ENCODE measurements around the gene MSANTD1. TPM values are rescaled to one million over a fixed set of nuclear protein-coding genes. Genes with fewer than 3 reads are reported as not detected.

MSANTD1 gene
- 1.2 TPM for total RNA-seq

DNA sequence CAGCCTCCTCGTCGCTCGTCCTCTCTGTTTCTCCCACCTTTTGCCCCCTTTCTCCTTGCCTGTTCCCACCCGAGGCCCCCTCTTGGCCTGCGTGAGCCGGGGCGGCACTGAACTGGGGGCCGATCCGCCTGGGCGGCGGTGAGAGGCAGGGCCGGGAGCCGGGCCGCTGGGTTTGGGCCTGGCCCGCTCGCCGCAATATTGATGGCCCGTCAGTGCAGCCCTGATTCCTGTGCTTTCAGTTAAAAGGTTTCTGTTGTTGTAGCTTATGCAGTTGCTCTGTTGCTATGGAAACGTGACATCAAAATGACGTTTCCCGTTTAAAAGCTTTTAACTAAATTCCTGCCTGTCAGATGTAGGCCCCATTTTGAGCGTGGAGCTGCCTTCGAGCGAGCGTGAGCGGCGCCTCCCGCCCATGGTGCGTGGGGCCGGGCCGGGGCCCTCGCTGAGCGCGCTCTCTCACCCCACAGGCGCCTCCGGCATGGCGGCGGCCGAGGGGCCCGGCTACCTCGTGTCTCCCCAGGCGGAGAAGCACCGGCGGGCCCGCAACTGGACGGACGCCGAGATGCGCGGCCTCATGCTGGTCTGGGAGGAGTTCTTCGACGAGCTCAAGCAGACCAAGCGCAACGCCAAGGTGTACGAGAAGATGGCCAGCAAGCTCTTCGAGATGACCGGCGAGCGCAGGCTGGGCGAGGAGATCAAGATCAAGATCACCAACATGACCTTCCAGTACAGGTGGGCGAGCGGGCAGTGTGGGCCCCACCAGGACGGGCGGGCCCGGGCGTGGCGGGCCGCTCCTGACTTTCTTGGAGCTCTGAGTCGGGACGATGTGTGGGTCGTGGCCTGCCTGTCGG lies at the start of gene MSANTD1:
MSANTD1 (plus strand) TSS at position 349 of the 851 bp plus-strand sequence; CDS start at position 413, 64 bp downstream.
- DNase-seq (ENCODE audit: low spot score), result no peak

DNA sequence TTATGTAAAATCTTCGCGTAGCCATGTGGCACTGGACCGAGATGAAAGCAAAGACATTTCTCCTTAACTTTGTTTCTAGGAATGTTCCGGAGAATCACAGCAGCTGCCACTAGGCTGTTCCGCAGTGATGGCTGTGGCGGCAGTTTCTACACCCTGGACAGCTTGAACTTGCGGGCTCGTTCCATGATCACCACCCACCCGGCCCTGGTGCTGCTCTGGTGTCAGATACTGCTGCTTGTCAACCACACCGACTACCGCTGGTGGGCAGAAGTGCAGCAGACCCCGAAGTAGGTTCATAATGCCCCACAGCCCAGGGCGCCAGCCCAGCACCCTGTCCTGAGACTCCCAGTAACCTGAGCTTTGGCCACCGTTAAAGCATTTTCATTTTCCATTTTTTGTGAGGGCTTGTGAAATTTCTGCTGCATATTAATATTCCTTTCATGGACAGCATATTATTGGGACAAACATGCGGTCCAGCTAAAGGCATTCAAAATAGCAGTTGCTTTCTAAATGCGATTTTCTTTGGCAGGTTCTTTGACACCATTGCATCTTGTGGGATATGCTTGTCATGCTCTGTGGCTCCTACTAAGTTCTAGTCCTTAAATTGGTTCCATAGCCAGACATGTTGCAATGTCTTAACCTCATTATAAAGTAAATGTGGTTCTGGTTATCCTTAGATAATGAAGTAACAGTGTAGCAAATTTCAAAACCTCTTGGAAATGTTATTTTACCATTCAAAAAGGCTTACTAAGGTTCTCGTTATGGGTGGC lies 49.1 kb upstream of the MSANTD1 start:
- DNase-seq (ENCODE audit: low spot score), result no peak

DNA sequence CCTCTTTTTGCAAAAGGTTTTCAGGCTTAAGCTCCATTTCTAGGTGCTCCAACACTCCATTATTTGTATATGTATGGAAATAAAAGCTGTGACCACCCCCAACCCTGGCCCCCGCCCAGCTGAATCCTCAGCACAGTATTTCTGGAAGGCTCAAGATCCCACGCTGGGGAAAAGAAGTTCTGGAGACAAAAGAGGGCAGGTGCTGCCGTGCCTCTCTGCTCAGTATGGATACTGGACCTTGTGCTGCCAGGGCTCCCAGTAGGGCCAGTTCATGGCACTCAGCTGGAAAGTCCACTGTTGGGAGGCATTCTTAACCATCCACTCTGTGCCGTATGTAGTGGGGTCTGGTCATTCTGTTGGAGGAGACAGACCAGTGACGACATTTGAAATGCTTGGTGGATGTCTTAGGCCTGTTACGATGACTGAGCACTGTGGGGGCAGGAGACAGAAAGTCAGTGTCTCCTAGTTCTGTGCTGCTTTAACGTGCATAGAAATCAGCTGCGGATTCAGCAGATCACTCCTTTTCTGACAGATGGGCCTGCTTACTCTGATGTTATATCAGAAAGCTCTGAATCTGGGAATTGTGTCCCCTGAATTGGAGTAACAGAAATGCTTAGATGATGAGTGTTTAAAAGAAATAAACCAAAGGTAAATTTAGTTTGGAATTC lies 48.4 kb upstream of the MSANTD1 start:
- no peak for DNase-seq (ENCODE audit: low spot score)

DNA sequence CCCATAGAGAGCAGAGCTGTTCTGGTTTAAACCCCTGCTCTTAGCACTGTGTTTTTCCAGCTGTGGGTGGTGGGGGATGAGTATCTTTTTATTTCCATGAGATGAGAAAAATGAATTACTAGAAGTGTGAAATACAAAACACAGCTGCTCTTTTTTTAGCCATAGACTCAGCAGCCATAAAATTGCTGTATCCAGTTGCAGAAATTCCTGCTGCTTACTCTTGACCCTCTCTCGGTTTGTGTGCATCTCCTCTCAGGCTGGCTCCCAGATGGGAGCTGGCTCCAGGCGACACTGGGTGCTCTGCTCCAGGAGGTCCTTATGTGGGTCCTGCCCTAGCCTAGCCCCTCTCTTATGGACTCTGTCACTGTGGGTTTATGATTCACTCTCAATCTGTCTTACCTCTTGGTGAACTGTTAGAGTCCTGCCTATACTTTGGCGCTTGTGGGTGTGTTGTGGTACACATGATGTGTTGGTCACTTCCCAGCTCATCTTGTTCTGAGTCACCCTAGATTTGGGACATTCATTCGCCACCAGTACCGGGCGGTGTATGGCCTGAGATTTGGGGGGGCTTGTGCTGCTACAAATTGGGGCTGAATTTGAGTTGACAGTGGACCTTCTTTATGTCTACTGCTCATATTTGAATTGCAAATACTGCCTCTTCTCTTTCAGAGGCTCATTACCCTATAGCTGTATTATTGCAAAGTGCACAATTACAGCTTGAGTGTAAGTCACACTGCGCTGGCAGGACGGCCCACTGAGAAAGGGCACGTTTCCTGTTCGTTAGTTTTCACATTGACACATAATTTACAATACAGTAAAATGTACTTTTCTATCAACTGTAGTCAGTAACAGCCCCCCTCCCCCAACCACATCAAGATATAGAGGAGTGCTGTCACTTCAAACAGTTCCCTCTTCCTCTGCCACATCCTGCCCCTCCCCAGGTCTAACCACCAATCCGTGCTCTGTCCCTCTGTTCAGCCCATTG lies 46.9 kb upstream of the MSANTD1 start:
- DNase-seq (ENCODE audit: low spot score), result no peak

DNA sequence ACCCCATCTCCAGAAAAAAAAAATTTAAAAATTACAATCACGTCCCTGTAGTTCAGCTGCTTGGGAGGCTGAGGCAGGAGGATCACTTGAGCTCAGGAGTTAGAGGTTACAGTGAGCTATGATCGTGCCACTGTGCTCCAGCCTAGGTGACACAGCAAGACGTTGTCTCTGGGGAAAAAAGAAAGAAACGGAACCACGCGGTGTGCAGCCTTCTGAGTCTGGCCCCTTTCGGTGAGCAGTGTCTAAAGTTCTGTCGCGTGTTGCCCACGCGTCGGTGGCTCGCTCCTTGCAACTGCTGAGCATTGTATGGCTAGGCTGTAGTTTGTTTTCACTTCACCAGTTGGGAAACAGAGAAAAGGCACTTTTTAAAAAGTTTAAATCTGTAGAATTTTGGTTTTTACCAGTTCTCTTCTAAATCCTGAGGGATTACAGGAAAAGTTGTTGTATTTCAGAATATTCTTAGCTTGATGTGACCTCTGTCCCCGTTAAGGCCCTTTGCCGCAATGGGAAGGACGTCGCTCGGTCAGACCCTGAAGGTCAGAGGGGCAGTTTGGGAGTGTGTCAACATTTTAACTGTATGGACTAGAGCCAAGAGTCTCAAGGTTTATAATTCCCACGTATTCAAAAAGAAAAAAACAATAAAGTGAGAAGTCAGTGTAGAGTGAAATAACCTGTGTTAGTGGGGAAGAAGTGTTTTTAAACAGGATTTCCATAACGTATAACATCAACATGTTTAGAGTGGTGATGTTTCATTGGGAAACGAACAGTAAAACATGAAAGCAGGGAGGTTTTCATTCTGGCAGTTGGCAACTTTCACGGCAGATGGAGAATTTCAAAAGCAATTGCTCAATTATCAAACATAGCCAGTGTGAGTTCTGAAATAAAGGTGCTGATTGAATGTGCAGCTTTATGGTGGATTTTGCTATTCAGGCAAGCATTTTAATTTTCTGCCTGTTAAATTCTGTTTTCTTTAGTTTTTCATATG lies 45.8 kb upstream of the MSANTD1 start:
- DNase-seq (ENCODE audit: low spot score), result no peak

DNA sequence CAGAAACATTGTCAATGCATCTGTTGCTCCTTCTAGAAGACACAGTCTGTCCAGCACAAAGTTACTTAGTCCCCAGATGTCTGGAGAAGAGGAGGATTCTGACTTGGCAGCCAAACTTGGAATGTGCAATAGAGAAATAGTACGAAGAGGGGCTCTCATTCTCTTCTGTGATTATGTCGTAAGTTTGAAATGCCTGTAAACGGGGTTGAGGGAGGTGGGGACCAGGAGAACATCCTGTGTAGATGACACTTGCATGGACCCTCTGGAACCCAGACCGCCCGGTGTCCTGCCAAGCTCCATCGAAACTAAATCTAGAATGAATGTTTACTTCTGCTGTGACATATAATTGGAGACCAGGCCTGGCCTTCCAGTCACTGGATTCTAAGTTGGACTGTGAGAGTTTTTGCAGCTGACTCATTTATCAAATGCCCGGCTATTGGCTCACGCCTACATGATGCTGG lies 45.0 kb upstream of the MSANTD1 start:
- DNase-seq (ENCODE audit: low spot score), result no peak

DNA sequence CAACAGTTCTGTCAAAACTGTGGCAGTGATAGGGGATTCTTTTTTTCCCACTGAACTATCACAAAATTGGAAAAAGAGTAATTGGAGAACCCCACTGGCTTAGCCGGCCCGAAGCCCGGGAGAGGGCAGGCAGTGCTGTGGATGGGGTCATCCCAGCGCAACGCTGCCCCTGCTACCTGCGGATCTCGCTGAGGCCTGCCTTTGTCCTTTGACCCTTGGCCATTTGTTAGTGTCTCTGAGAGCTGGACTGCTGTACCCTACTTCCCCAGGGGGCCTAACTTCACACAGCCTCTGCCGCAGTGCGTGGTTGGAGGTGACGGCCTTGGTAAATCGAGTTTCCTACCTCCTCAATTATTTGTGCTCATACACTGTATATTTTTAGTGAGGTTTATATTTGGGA lies 43.0 kb upstream of the MSANTD1 start:
- DNase-seq (ENCODE audit: low spot score), result no peak

DNA sequence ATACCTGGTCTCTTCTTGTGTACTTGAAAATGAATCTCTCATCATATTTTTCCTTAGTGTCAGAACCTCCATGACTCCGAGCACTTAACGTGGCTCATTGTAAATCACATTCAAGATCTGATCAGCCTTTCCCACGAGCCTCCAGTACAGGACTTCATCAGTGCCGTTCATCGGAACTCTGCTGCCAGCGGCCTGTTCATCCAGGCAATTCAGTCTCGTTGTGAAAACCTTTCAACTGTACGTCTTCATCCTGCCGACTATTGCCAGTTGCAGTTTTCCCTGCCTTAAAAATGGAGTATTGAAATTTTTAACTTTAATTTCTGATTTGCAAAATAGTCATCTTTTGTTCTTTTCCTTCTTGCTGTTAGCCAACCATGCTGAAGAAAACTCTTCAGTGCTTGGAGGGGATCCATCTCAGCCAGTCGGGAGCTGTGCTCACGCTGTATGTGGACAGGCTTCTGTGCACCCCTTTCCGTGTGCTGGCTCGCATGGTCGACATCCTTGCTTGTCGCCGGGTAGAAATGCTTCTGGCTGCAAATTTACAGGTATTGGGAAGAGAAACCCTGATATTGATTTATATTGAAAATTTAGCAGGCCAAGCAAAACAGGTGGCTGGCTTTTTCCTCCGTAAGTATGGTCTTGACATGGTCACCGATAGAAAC lies 42.4 kb upstream of the MSANTD1 start:
- DNase-seq (ENCODE audit: low spot score), result no peak

DNA sequence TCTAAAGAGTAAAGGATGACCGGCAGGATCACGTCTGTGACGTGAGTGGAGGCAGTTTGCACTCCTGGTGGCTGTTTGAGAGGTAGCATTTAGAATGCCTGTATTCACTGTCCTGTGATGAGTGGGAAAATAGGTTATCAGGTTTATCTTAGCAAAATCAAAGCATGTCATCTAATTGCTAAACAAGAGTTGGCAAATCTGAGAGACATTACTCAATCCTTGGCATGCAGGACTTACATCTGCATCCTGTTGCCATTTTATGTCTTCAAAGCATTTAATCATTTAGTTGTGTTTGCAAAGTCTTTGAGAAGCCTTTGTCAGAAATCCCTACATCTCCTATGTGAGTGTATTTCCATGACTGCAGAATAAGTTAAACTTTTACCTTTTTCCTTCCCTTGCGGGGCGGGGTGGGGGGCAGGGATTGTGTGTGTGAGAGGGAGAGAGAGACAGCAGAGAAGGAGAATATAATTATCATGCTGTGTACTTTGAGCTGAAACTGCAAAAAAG lies 41.4 kb upstream of the MSANTD1 start:
- no peak for DNase-seq (ENCODE audit: low spot score)

DNA sequence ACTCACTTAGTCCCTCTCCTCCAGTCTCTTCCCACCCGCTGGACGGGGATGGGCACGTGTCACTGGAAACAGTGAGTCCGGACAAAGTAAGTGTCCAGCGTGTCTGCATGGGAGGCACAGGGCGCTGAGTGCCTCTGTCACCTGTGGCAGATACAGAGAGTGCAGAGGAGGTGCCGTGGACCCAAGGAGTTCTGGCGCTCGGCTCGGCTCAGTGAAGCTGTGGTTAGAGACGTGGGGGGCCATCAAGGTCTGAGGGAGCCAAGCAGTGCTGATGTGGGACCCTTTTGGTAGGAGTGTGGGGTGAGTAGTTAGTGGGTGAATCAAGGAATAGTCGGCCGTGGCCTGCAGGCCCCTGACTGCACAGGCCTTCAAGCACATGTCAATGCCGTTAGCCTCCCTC lies 40.1 kb upstream of the MSANTD1 start:
- DNase-seq (ENCODE audit: low spot score), result no peak

DNA sequence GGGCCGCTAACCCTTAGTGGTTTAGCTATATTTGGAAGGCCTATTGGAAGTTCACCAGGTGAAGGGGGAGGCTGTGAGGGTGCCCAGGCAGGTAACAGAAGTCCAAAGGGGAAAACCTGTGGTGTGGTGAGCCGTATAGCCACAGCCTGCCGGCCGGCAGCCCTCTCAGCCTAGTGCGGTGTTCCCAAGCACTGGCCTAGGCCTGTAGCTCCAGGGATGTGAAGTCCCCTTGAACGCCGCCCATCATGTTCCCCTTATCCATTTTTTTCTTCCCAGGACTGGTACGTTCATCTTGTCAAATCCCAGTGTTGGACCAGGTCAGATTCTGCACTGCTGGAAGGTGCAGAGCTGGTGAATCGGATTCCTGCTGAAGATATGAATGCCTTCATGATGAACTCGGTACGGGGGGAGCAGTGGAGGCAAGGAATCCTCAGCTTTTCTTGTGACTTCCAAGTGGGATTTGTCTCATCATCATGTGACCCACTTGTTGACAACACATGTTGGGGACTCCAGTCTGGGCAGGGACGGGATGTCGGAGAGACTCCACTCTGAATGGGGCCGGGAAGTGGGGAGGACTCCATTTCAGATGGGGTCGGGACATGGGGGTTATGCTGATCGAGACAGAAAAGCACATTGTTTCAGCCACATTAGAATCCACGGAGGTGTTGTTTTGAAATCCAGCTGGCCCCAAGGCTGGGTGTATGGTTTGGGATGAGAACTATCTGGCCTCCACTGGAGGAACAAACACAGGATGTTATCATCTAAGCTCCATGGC lies 39.2 kb upstream of the MSANTD1 start:
- no peak for DNase-seq (ENCODE audit: low spot score)

DNA sequence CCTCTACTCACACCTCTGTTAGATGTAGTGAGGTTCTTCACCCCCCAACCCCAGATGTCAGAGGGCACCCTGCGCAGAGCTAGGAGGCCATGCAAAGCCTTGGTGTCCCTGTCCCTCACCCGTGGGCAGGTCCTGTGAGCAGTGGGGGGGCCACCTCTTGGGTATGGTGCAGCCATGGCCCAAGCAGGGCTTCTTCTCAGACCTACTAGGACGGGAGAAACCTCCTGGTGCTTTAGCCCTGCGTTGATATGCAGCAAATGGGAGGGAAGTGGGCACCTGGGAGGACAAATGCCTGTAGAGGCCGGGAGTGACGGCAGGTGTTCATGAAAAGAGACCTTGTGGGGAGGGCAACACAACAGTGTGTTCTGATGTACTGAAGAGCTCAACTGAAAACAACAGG lies 38.5 kb upstream of the MSANTD1 start:
- no peak for DNase-seq (ENCODE audit: low spot score)

DNA sequence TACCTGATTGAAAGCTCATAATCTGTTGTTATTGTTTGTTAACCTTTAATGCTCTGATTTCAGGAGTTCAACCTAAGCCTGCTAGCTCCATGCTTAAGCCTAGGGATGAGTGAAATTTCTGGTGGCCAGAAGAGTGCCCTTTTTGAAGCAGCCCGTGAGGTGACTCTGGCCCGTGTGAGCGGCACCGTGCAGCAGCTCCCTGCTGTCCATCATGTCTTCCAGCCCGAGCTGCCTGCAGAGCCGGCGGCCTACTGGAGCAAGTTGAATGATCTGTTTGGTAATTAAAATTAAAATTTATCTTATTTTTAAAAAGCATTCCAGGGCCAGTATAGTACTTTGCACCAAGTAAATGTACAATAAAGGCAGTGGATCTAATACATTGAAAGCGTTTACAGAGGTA lies 37.1 kb upstream of the MSANTD1 start:
- DNase-seq (ENCODE audit: low spot score), result no peak

DNA sequence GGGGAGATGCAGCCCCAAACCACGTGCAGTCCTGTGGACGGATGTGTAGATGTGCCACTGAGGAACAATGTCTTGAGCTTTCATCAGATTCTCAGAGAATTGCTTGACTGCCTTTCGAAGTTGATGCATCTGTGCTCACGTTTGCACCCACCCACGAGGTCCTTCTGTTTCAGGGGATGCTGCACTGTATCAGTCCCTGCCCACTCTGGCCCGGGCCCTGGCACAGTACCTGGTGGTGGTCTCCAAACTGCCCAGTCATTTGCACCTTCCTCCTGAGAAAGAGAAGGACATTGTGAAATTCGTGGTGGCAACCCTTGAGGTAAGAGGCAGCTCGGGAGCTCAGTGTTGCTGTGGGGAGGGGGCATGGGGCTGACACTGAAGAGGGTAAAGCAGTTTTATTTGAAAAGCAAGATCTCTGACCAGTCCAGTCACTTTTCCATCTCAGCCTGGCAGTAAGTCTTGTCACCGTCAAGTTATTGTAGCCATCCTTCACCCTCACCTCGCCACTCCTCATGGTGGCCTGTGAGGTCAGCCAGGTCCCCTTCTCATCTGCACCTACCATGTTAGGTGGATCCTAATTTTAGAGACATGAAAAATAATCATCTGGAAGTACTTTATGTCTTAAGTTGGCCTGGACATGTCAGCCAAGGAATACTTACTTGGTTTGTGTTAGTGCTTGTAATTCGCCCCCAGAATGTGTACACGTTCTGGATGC lies 36.4 kb upstream of the MSANTD1 start:
- no peak for DNase-seq (ENCODE audit: low spot score)

DNA sequence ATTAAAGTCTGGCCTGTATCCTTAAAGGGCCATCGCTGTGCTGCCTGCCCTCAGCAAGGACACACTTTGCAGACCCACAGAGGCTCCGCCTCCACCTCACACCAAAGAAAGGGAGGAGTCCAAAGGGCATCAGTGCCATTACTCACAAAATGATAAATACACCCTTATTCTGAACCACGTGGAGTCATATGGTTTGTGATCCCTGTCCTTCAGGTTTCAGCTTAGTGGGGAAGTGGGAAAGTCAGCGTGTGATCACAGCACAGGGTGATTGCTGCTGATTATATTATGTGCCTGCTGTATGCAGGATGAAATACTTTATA lies 35.9 kb upstream of the MSANTD1 start:
- no peak for DNase-seq (ENCODE audit: low spot score)

DNA sequence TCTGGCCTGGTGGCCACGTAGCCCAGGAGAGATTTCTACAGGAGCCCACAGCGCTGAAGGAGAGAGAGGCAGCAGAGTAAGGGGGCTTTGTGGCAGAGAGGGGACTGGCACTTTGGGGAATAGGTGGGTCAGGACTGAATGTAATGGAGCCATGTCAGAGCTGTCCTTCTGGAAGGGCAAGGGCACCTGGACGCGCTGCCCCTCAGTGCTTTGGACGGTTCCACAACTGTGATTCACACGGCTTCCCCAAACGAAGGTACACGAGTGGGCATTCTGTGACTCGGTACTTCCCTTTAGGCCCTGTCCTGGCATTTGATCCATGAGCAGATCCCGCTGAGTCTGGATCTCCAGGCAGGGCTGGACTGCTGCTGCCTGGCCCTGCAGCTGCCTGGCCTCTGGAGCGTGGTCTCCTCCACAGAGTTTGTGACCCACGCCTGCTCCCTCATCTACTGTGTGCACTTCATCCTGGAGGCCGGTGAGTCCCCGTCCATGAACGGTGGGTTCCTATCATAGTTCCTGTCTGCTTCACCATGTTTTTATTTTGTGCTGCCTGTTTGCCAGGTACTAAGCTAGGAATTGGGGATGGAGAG lies 35.2 kb upstream of the MSANTD1 start:
- DNase-seq (ENCODE audit: low spot score), result no peak

DNA sequence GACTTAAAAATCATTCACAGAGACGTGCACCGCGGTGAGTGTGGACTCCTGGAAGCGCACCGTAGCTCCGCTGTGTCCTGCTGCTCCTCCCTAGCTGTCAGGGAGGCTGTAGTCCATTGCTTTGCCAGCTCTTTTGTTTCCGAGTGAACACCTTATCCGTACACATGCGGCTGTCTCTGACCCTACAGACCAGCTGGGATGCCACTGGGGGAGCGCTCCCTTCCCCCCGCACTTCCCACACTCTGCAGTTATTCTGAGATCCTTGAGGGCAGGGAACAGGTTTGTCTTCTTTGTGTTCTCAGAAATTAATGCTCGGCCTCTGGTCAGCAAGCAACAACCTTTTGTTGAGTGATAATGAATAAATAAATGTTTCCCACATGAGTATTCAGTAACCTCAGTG lies 33.7 kb upstream of the MSANTD1 start:
- DNase-seq (ENCODE audit: low spot score), result no peak

DNA sequence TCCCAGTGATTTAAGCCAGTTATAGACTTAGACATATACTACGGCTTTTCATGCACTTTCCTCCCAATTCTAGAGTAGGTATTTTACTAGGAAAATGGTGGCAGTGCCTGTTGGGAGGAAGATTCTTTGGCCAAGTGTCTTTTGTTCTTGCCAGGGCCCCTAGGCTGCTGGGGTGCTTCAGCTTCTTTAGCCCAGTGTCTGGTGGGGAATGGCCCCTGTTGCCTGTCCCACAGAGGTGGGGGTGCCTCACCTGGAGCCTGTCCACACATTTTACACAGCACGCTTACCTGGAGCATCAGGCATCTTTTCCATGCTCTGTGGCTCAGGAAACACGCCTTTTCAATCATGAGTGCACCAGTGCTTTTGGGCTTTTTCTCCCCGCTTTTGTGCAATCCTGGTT lies 33.2 kb upstream of the MSANTD1 start:
- DNase-seq (ENCODE audit: low spot score), result no peak

Data from mucosa of gallbladder (tissue), 1 donor.